HG03280 (cell line): Measurements from ENCODE around the gene INPP5D.
"Not testable (repeated sequence)": the region's sequence is repeated elsewhere in the genome, so short reads cannot be mapped to it uniquely, and the experiment has no call there.

ENCODE experiments used
- ATAC-seq: cut with Tn5 transposase; IDR thresholded peaks from one replicate; pipeline ENCODE4 v1.9.1; 2021; ENCODE audit warnings: mild to moderate bottlenecking, moderate library complexity; ENCODE audit not compliant: unreplicated experiment

INPP5D gene

GRCh38 chr2:233133239-233133638, 73.1 kb downstream of the INPP5D start:
- no peak for ATAC-seq

- no peak for ATAC-seq
Measured at GRCh38 chr2:233135421-233135820, 75.3 kb downstream of the INPP5D start.

- ATAC-seq, result no peak
Measured at GRCh38 chr2:233137040-233137439, 76.9 kb downstream of the INPP5D start.

- no peak for ATAC-seq
Measured at GRCh38 chr2:233140077-233140585, 80.0 kb downstream of the INPP5D start.

GRCh38 chr2:233140978-233141377, 80.8 kb downstream of the INPP5D start:
- no peak for ATAC-seq

- peak; percentile 12 for ATAC-seq
Measured at GRCh38 chr2:233141901-233142300, 81.8 kb downstream of the INPP5D start.

GRCh38 chr2:233142355-233142897, 82.3 kb downstream of the INPP5D start:
- peak; percentile 76 for ATAC-seq

GRCh38 chr2:233143700-233144331, 83.7 kb downstream of the INPP5D start:
- no peak for ATAC-seq

- no peak for ATAC-seq
Measured at GRCh38 chr2:233145726-233146125, 85.6 kb downstream of the INPP5D start.

GRCh38 chr2:233146194-233146593, 86.1 kb downstream of the INPP5D start:
- no peak for ATAC-seq

- ATAC-seq, result no peak
Measured at GRCh38 chr2:233147136-233147828, 87.1 kb downstream of the INPP5D start.

GRCh38 chr2:233147829-233148167, 87.7 kb downstream of the INPP5D start:
- ATAC-seq, result no peak

- ATAC-seq, result no peak
Measured at GRCh38 chr2:233148354-233148753, 88.2 kb downstream of the INPP5D start.

GRCh38 chr2:233152541-233152940, 92.4 kb downstream of the INPP5D start:
- no peak for ATAC-seq

GRCh38 chr2:233153146-233153798, 93.1 kb downstream of the INPP5D start:
- ATAC-seq, result no peak

- no peak for ATAC-seq
Measured at GRCh38 chr2:233156001-233156400, 95.9 kb downstream of the INPP5D start.

GRCh38 chr2:233156461-233156860, 96.3 kb downstream of the INPP5D start:
- not testable (repeated sequence) for ATAC-seq

- no peak for ATAC-seq
Measured at GRCh38 chr2:233161730-233162129, 101.6 kb downstream of the INPP5D start.

GRCh38 chr2:233162770-233163169, 102.6 kb downstream of the INPP5D start:
- ATAC-seq, result no peak

- no peak for ATAC-seq
Measured at GRCh38 chr2:233163486-233164103, 103.5 kb downstream of the INPP5D start.

- no peak for ATAC-seq
Measured at GRCh38 chr2:233164128-233164635, 104.0 kb downstream of the INPP5D start.
